Frontal cortex (tissue), 4 donors: ENCODE results near the gene PFKP. TPM values are rescaled to one million over a fixed set of nuclear protein-coding genes. Genes with fewer than 3 reads are reported as not detected.

Source experiments
- DNase-seq, 2 donors: peaks; one replicate each; pipeline ENCODE4 v3.0.0; 2012; ENCODE audit warnings: low spot score in 2 of 2
- FAIRE-seq: peaks from 2 replicates; lab custom pipeline; 2012; peaks lifted over from hg19 to GRCh38; lab: Jason Lieb, UNC
- total RNA-seq: library from RNA; depleted of rRNA; stranded (reverse); fragments of >200 nt; gene quantifications from one replicate; pipeline ENCODE4 v1.2.3, GENCODE V29; 2014
- donor health status: control.
- donor health status: control.
- donor health status: control.

Gene PFKP
- total RNA-seq, 1 donor from 2014 or later: 81.5 TPM

DNA sequence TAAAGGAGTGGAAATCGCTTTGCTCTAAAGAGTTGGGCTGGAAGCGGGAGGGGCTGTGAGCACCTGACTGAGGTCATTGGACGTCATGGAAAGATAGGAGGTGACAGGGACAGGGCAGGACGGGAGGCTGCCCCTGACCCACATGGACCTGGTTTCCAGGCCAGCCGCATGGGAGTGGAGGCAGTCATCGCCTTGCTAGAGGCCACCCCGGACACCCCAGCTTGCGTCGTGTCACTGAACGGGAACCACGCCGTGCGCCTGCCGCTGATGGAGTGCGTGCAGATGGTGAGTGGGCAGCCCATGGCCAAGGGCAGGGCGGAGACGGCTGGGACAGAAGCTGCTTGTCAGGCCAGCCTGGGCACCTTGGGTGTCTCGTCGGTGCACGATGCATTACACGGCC is 41.8 kb downstream of the PFKP start:
- no peak for DNase-seq
- no peak for FAIRE-seq

GRCh38 chr10:3109633-3110032 is 42.3 kb downstream of the PFKP start:
- FAIRE-seq: no peak
- no peak for DNase-seq

- no peak for FAIRE-seq
- no peak for DNase-seq
Observed at GRCh38 chr10:3110782-3111620, 43.7 kb downstream of the PFKP start.

DNA sequence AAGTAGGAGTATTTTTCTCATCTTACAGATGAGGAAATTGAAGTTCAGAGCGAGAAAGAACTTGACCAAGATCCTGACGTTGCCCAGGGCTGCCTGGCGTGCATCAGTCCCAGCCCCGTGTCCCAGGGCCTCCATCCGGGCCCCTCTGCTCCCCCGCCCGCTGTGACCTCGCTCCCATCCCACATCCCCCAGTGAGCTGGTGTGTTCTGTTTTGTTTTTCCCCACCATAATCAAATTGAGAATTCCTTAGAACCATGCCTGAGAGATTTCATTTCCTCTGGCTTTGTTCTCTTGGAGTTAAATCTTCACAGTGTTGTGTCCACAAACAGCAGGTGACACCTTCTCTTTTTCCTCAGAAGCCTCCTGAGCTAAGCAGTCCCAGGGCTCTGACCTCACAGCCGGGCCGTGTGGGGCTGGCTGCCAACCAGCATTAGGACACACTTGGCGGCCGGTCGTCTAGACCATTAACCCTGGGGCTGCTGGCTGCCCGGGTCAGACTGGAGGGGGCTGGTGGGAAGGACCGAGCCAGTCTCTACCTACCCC is 44.3 kb downstream of the PFKP start:
- FAIRE-seq (no peak), DNase-seq (no peak)

GRCh38 chr10:3113343-3113720 is 46.0 kb downstream of the PFKP start:
- FAIRE-seq (no peak), DNase-seq (no peak)

- DNase-seq (no peak), FAIRE-seq (no peak)
Observed at GRCh38 chr10:3115685-3116084, 48.3 kb downstream of the PFKP start.

DNA sequence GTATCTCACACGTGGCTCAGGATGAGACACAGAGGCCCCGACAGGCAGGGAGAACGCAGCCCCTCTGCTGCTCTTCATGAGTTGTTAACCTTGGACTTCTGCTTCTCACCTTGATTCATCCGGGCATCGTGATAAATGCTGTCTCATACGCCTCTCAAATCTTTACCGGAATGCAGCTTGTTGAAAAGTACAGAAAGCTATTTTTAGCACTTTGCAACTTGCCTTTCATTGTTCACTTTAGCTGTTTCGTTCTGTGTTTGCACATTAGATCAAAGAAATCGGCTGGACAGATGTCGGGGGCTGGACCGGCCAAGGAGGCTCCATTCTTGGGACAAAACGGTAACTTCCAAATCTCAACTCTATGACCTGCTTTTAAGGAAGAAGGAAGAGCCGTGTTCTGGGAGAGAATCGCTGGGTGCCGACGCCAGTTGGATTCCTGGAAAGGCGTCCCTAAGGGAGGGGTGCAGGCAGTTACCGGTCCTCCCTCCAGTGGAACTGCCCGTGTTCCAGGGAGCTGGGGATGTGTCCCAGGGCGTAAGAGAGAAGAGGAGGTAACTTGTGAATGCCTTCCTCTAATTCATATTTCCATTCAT is 49.3 kb downstream of the PFKP start:
- DNase-seq: no peak
- FAIRE-seq: no peak

DNA sequence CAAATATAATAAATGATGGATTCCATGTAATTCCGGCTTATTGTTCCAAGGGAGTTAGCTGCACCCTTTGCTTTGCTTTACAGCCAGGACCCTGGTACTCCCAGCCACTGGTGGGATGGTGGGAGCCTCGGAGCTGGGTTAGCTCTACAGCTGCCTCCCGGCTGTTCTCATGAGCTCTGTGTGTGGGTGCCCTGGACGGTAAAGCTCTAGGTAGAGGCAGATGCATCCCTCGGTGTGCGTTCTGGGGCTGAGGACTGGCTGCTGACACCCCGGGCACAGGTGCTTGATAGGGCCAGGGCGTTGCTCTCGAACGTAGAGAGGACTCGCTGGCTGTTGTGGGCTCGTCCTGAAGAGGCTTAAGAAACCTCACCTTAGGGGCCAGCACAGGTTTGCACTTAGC is 50.1 kb downstream of the PFKP start:
- DNase-seq: no peak

GRCh38 chr10:3118641-3119091 is 51.3 kb downstream of the PFKP start:
- DNase-seq (no peak), FAIRE-seq (no peak)

More for the DNA sequence above, 50.1 kb downstream of the PFKP start:
- no peak for FAIRE-seq

DNA sequence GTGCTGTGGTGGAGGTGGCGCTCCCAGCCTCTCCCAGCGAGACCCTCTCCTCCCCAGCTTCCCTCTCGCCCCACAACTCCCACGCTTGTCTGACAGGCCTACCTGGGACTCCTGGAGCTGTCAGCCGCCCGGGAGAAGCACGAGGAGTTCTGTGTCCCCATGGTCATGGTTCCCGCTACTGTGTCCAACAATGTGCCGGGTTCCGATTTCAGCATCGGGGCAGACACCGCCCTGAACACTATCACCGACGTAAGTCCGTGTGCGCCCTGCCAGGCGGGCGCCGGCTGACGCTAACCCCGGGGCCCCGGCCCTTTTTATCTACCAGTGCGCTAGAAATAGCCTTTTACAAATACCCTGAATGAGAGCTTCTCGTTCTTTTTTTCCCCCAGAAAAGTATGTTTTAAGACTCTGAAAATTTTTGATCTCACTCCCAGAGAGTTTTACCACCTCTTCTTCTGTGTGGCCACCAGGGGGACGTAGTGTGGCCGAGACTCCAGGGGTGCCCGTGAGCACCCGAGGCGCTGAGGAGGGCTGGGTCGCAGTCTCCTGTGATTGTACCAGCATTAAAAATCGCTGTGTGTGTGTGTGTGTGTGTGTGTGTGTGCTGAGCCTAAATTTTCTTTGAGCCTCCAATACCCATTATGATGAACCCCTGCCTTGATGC is 52.6 kb downstream of the PFKP start:
- FAIRE-seq (no peak), DNase-seq (no peak)

- FAIRE-seq (no peak), DNase-seq (no peak)
Observed at GRCh38 chr10:3122034-3122433, 54.7 kb downstream of the PFKP start.

DNA sequence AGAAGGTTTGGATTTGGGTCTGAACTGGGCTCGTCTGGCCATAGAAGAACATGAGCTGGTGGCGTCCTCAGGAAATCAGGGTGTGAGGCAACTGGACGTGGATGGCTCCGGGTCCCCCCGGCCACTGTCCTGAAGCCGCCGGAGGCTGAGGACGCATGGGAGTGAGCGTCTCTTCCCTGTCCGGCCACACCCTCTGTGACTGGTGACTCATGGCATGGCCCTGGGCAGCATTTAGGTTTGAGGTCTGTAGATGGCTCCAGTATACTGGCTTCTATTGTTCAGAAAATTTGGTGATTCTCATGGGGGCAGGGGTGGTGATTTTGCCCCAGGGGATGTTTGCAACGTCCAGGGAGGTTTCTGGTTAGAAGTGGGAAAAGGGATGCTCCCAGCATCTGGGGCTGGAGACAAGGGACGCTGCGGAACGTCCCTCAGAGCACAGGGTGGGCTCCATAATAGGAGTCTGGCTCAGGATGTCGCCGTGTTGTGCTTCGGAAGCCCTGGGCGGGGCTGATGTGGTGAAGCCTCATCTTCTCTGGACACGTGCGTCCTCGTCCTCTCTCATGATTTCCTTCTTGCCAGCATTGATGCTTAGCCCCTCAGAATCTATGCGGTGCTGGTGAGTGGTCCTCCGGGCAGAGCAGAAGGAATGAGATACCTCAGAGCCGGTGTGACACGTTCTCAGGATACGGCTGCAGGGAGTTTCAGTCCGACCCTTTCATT is 55.3 kb downstream of the PFKP start:
- no peak for FAIRE-seq
- no peak for DNase-seq

DNA sequence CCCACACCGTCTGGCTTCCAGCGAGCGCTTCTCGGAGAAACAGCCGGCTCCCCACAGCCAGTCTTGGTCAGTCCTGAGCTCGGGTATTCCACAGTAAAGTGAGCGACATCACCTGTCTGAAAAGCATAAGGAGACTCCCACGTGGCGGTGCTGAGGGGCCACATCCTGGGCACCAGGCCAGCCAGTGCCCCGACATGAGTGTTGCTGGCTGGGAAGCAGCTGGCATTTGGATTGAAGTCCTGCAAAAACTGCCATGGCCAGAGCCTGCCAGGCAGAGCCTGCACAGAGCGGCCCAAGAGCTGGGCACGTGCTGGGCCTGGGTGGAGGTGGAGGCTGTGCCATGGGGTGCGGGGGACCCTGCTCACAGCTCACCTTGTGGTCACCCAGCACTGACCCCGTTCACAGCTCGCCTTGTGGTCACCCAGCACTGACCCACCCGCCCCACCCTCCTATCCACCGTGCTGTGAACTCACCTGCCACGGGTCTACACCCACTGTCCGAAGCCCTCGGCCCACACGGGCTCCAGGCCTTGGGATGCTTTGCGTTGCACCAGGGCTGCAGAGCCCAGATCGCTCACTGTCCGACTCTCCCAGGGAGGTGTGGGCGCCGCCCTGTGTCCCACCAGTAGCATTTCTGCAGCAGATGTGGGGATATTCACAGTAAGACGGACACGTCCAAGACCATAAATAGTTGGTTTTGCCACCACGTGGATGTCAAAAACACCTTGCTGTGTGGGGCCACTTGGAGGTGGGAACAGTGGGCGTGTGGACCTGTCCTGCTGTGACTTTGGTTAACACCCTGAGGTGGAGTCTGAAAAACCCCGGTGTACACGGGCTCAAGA is 56.4 kb downstream of the PFKP start:
- DNase-seq (no peak), FAIRE-seq (no peak)

GRCh38 chr10:3124412-3125175 is 57.2 kb downstream of the PFKP start:
- FAIRE-seq (no peak), DNase-seq (no peak)

DNA sequence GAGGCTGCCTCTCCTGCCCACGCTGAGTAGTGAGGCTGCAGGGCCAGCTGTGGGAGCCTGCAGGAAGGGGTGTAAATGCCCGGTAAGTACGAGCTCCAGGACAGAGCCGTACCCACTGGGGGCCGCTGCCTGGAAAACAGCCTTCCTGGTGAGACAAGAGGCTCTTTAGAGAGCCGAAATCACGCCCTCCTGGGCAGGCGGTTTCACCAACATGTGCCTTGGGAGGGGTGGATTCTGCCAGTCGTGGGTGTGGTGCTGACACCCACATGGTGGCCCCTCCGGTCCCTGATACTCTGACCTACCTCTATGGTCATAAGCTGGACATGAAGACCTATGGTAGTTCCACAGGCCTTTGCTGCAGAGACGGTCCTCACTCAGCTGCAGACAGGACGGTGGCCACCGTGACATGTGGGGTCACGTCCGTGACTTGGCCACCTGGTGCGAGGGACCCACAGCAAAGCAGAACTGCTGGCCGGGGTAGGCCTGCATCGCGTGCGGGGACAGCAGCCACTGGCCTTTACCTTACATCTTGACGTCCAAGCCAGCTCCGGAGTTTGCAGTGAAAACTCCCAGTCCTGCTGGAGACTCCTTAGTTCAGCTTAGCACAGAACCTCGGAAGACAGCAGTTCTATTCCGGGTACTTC is 58.3 kb downstream of the PFKP start:
- DNase-seq: no peak
- FAIRE-seq: no peak

DNA sequence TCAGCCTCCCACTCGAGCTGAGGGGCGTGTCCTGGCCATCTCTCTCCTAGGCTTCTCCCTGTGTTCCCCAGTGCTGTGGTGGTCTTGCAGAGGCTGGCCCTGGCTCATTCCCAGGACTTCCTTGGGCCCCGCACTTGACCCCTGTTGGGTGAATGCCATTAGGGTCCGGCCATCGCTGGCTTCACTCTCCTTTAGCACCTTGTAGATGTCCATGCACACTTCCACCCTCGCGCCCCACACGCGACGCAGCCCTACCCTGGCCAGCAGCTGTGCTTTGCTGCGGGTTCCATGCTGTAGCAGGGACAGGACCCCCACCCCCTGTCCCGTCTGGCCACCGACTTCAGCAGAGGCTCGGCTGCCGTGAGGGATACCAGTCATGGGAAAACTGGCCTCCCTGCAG is 58.9 kb downstream of the PFKP start:
- FAIRE-seq: no peak
- no peak for DNase-seq

- no peak for FAIRE-seq
- DNase-seq: no peak
Observed at GRCh38 chr10:3126741-3127346, 59.5 kb downstream of the PFKP start.

DNA sequence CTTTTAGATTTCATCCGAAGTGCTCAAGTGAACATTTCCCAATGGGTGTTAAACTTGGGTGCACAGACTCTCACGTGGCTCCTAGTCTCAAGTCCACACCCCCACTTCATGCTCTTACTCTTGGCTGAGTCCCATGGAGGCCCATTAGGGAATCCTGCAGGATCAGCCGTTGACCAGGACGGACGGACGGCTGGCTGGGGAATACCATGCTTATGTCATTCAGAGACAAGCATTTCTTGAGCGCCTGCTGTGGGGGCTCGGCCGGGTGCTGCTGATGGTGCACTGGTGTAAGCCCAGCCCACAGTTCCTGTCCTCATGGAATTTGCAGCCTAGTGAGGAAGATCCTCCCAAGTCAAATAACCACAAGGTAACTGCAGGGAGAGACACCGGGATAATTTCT is 60.6 kb downstream of the PFKP start:
- FAIRE-seq (no peak), DNase-seq (no peak)
